LNCaP clone FGC (cell line): ENCODE results near the gene CNGB1.
"Not testable (repeated sequence)": the region's sequence is repeated elsewhere in the genome, so short reads cannot be mapped to it uniquely, and the experiment has no call there.

Source experiments
- DNase-seq: peaks from one replicate; pipeline ENCODE4 v3.0.0-alpha.2; 2011; ENCODE audit warnings: low read depth
- H3K4me3 ChIP-seq: 2 replicates; pipeline ENCODE4 v1.5.1; 2011; ENCODE audit warnings: mild to moderate bottlenecking, low read depth, low read length, control low read depth
- CTCF ChIP-seq: IDR thresholded peaks from 2 replicates; pipeline ENCODE4 v1.5.1; 2012; ENCODE audit warnings: mild to moderate bottlenecking; ENCODE audit not compliant: control insufficient read depth, insufficient read depth; ENCODE audit errors: extremely low read depth

Gene CNGB1

GRCh38 chr16:57882206-57882605 lies 88.7 kb downstream of the CNGB1 start:
- DNase-seq, result no peak
- TF ChIP-seq CTCF, result no peak
- no peak overlapping the region for H3K4me3 ChIP-seq

GRCh38 chr16:57878586-57878985 lies 92.3 kb downstream of the CNGB1 start:
- DNase-seq, result no peak
- H3K4me3 ChIP-seq, result no peak overlapping the region
- TF ChIP-seq CTCF, result no peak

GRCh38 chr16:57876210-57876609 lies 94.7 kb downstream of the CNGB1 start:
- DNase-seq, result no peak
- no peak overlapping the region for H3K4me3 ChIP-seq
- TF ChIP-seq CTCF, result no peak

- TF ChIP-seq CTCF, result no peak
Measured at GRCh38 chr16:57875347-57875746, 95.6 kb downstream of the CNGB1 start.

GRCh38 chr16:57873218-57873617 lies 97.7 kb downstream of the CNGB1 start:
- TF ChIP-seq CTCF, result no peak
- no peak for DNase-seq
- no peak overlapping the region for H3K4me3 ChIP-seq

More at GRCh38 chr16:57875347-57875746, 95.6 kb downstream of the CNGB1 start:
- H3K4me3 ChIP-seq, result no peak overlapping the region
- DNase-seq, result no peak

- DNase-seq, H3K4me3 ChIP-seq: not testable (repeated sequence)
Measured at GRCh38 chr16:57872764-57873163, 98.2 kb downstream of the CNGB1 start.

- no peak overlapping the region for H3K4me3 ChIP-seq
- no peak for TF ChIP-seq CTCF
- DNase-seq, result no peak
Measured at GRCh38 chr16:57871456-57871855, 99.5 kb downstream of the CNGB1 start.
